ENCODE results near the gene ARL4A.

ARL4A gene

DNA sequence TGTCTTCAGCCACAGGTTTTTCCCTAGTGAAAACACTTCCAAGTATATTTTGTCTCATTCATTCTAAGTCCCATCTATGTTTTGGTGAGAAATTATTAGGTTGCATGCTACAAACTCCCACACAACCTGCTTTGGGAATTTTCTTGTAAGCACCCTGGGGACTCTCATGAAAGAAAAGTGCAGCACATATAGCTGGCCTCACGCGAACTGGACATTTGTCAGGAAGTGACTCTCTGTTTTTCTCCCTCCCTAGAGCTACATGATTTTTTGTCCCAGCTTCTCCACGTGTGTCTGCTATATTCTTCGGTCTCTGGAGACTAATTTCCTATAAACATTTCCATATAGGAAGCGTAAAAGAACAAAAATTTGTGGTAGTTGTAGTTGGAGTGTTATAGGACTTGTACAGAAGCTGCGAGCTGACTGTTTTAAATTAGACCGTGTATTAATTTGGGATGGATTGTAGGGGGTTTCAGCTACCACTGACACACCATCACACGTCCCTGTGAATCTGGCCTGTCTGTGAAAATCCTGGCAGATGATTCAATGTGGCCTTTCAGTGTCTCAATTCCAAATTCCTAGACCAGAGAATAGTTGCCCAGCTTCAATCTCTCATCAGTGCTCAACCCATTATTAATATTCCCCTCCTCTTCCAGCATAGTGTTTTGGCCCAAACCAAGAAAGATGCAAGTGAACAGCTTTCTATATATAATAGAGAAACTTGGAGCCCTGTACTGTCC, 40.2 kb downstream of the ARL4A start:
- DNase-seq (ENCODE audit: extremely low spot score), result no peak
- TF ChIP-seq, protein P1, sequence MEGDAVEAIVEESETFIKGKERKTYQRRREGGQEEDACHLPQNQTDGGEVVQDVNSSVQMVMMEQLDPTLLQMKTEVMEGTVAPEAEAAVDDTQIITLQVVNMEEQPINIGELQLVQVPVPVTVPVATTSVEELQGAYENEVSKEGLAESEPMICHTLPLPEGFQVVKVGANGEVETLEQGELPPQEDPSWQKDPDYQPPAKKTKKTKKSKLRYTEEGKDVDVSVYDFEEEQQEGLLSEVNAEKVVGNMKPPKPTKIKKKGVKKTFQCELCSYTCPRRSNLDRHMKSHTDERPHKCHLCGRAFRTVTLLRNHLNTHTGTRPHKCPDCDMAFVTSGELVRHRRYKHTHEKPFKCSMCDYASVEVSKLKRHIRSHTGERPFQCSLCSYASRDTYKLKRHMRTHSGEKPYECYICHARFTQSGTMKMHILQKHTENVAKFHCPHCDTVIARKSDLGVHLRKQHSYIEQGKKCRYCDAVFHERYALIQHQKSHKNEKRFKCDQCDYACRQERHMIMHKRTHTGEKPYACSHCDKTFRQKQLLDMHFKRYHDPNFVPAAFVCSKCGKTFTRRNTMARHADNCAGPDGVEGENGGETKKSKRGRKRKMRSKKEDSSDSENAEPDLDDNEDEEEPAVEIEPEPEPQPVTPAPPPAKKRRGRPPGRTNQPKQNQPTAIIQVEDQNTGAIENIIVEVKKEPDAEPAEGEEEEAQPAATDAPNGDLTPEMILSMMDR (IDR thresholded peaks at IDR 0.05; ENCODE audit: control extremely low read depth, extremely low read depth, low read depth, missing control alignments), result no peak
- POLR2A ChIA-PET, result no interaction called here
- CTCF ChIA-PET, result interaction anchor here (1.6 to 2.9 kb wide), 2 partner anchors 11 to 41 kb away, joined by 4 to 10 read pairs; partner anchors contain the start of gene ARL4A

DNA sequence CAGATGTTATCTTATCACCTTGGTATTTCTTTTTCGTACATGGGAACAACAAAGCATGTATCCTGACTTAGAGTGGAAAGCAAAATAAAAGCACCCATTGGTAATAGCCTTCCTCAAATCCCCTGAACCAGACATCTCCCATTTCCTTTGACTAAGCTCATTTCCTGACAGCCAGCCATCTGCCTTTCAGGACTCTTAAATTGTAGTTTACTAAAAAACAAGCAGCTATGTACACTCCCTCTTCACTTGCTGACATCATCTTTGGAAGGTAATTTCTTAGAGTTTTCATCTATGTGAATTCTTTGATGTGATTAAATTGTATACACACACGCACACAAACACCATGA, 40.7 kb downstream of the ARL4A start:
- DNase-seq (ENCODE audit: extremely low spot score), result no peak
- TF ChIP-seq, protein P1 (IDR thresholded peaks at IDR 0.05; ENCODE audit: control extremely low read depth, extremely low read depth, low read depth, missing control alignments), result no peak
- ChIA-PET POLR2A (no interaction called here), CTCF (interaction anchor here (1.6 to 2.9 kb wide), 2 partner anchors 10 to 41 kb away, joined by 4 to 10 read pairs; partner anchors contain the start of gene ARL4A)

DNA sequence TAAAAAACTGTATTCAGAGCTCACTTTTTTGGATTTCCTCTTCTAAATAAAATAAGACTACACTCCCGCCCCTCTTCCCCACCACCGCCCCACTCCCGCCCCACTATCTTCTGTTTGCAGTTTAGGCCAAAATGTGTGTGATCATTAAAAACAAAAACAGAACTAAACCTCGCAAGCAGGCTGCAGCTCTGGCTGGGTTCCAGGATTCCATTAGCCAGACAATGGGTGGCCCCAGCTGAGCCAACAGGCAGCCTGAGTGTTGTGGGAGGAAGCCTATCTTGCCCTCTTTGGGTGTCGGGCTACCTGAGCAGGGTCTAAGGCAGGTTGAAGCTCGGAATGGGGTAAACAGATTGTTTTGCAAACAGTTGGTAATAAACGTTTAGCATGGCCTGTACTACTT, 41.7 kb downstream of the ARL4A start:
- POLR2A ChIA-PET, result interaction anchor here (0.6 kb wide), 1 partner anchor 505 kb away, joined by 7 read pairs; no protein-coding TSS in a partner anchor

DNA sequence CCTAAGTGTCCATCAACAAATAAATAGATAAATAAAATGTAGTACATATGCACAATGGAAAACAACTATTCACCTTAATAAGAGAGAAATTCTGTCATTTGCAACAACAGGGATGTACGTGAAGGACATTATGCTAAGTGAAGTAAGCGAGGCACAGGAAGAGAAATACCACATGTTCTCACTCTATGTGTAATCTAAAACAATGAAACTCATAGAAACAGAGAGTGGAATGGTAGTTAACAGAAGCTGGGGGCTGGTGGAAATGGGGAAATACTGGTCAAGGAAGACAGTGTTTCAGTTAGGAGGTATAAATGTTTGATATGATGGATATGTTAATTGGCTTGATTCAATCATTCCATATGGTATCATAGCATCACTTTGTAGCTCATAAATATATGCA, 43.1 kb downstream of the ARL4A start:
- TF ChIP-seq, protein P1 (IDR thresholded peaks at IDR 0.05; ENCODE audit: control extremely low read depth, extremely low read depth, low read depth, missing control alignments), result no peak

More for the DNA sequence above, 41.7 kb downstream of the ARL4A start:
- TF ChIP-seq, protein P1 (IDR thresholded peaks at IDR 0.05; ENCODE audit: control extremely low read depth, extremely low read depth, low read depth, missing control alignments), result no peak
- no peak for DNase-seq (ENCODE audit: extremely low spot score)
- CTCF ChIA-PET, result no interaction called here

DNA sequence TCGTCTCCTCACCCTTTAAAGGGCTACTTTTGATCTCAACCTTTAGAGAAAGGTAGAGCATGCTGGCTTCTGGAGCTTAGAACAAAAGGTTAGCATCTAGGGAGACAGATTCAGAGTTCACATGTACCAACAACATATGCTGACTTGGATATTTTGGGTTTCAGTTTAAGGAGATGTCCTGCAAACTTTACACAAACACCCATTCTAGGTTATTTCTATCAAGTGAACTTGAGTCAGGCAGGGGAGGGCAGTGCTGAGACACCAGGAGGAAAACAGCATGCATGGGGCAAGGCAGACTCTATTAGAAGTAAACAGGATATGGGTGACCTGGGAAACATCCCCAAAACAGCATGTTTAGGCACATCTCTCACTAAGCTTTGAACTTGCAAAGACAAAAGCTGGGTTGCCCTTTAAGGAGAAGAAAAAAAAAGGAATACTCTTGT, 43.8 kb downstream of the ARL4A start:
- TF ChIP-seq, protein P1 (IDR thresholded peaks at IDR 0.05; ENCODE audit: control extremely low read depth, extremely low read depth, low read depth, missing control alignments), result no peak
- POLR2A ChIA-PET, result no interaction called here
- CTCF ChIA-PET, result no interaction called here
- no peak for DNase-seq (ENCODE audit: extremely low spot score)

More for the DNA sequence above, 43.1 kb downstream of the ARL4A start:
- CTCF ChIA-PET, result no interaction called here
- DNase-seq (ENCODE audit: extremely low spot score), result no peak
- POLR2A ChIA-PET, result no interaction called here

DNA sequence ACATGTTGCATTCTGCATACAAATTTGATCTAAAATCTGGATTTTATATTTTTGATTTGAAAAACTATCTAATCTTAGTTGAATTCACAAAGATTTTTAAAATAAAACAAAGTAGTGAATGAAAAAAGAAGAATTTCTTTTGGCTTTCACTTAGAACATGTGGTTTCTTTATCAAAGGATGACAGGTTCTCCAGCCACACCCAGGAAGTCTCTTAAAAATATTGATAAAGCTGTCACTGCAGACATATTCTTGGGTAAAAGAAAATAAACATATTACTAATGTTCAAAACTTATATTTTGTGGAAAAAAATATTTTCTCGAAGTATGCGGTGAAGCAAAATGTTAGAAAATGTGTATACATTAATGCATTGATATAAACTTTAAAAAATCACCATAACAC, 44.3 kb downstream of the ARL4A start:
- TF ChIP-seq, protein P1 (IDR thresholded peaks at IDR 0.05; ENCODE audit: control extremely low read depth, extremely low read depth, low read depth, missing control alignments), result no peak
- DNase-seq (ENCODE audit: extremely low spot score), result no peak
- POLR2A ChIA-PET, result no interaction called here
- CTCF ChIA-PET, result interaction anchor here (1.5 to 1.6 kb wide), 2 partner anchors 11 to 13 kb away, joined by 3 to 5 read pairs; no protein-coding TSS in a partner anchor

Measured in GM10248 (cell line).